Smooth muscle cell of the umbilical artery (primary cell): ENCODE results near the gene UMOD. TPM values are rescaled to one million over a fixed set of nuclear protein-coding genes. Genes with fewer than 3 reads are reported as not detected.

Experiments used
- total RNA-seq: library from RNA; depleted of rRNA; stranded (reverse); fragments of >200 nt; gene quantifications from 2 replicates; pipeline ENCODE4 v1.2.3, GENCODE V29; 2014

Gene UMOD
- total RNA-seq = not detected in 2 replicates

GRCh38 chr16:20352615-20353014, at the start of gene UMOD:
Gene UMOD, minus strand, starts transcription at chr16:20352715. Its CDS starts 1,978 bp downstream, at chr16:20350737.

GRCh38 chr16:20327444-20328041, 25.0 kb downstream of the UMOD start, which contains the start of gene GP2:
Gene GP2, minus strand, starts transcription at chr16:20327513. Its CDS starts 1,082 bp downstream, at chr16:20326431.

Other genes starting within 250 kb of the UMOD start
- not detected in 2 replicates for gene GP2, start 25.2 kb downstream of the UMOD start, total RNA-seq
- not detected in 2 replicates for gene PDILT, start 52.0 kb upstream of the UMOD start, total RNA-seq
- not detected in 2 replicates for gene ACSM5, start 56.8 kb upstream of the UMOD start, total RNA-seq
- not detected in 2 replicates for gene ACSM2A, start 98.8 kb upstream of the UMOD start, total RNA-seq
- not detected in 2 replicates for gene ACSM2B, start 223.7 kb upstream of the UMOD start, total RNA-seq